GM06990 (cell line): ENCODE data around the gene GPR160.

Source experiments
- DNase-seq: peaks from one replicate; pipeline ENCODE4 v3.0.0-alpha.2; 2011; ENCODE audit not compliant: insufficient read length; ENCODE audit errors: extremely low read depth
- H3K27me3 ChIP-seq: replicated peaks from 2 replicates; pipeline ENCODE4 v1.6.0; 2011; ENCODE audit warnings: low read length; ENCODE audit not compliant: control insufficient read depth, insufficient read depth
- H3K36me3 ChIP-seq: 2 replicates; pipeline ENCODE4 v1.5.1; 2011; ENCODE audit warnings: low read length; ENCODE audit not compliant: control insufficient read depth, insufficient read depth
- H3K4me3 ChIP-seq: replicated peaks from 2 replicates; pipeline ENCODE4 v1.5.1; 2011; ENCODE audit warnings: low read depth, mild to moderate bottlenecking, control low read depth, low read length
- CTCF ChIP-seq: IDR thresholded peaks from 2 replicates; pipeline ENCODE4 v1.5.1; 2011; ENCODE audit warnings: low read length, control low read depth, mild to moderate bottlenecking, inconsistent platforms; ENCODE audit not compliant: insufficient read depth, poor library complexity, severe bottlenecking

Gene GPR160

GRCh38 chr3:170075441-170076091, 37.8 kb downstream of the GPR160 start:
- TF ChIP-seq CTCF, result no peak
- no peaks in the 10 kb centered on the region for H3K27me3 ChIP-seq
- H3K4me3 ChIP-seq, result no peak overlapping the region
- H3K36me3 ChIP-seq, result peaks cover 2% of the 10 kb centered on the region
- no peak for DNase-seq

GRCh38 chr3:170076715-170077238, 39.0 kb downstream of the GPR160 start:
- Histone ChIP-seq H3K36me3 (peaks cover 2% of the 10 kb centered on the region), H3K4me3 (no peak overlapping the region), H3K27me3 (no peaks in the 10 kb centered on the region)
- DNase-seq, result no peak
- no peak for TF ChIP-seq CTCF

- Histone ChIP-seq H3K27me3 (no peaks in the 10 kb centered on the region), H3K36me3 (peaks cover 2% of the 10 kb centered on the region), H3K4me3 (no peak overlapping the region)
- TF ChIP-seq CTCF, result no peak
- DNase-seq, result no peak
Measured at GRCh38 chr3:170077361-170077760, 39.6 kb downstream of the GPR160 start.

GRCh38 chr3:170078620-170079281, 41.0 kb downstream of the GPR160 start:
- Histone ChIP-seq H3K27me3 (no peaks in the 10 kb centered on the region), H3K36me3 (peaks cover 1% of the 10 kb centered on the region), H3K4me3 (no peak overlapping the region)
- TF ChIP-seq CTCF, result no peak
- no peak for DNase-seq

GRCh38 chr3:170079536-170080165, 41.9 kb downstream of the GPR160 start:
- Histone ChIP-seq H3K36me3 (peaks cover 1% of the 10 kb centered on the region), H3K27me3 (no peaks in the 10 kb centered on the region), H3K4me3 (no peak overlapping the region)
- no peak for DNase-seq
- no peak for TF ChIP-seq CTCF
